Kidney (tissue), 14 donors: ENCODE results near the gene RHEB. TPM values are rescaled to one million over a fixed set of nuclear protein-coding genes. Genes with fewer than 3 reads are reported as not detected.

ENCODE experiments used
- DNase-seq, 5 donors: peaks; one replicate each; pipeline ENCODE4 v3.0.0-alpha.2; 2013 to 2020
- FAIRE-seq: peaks from 2 replicates; lab custom pipeline; 2012; peaks lifted over from hg19 to GRCh38; lab: Jason Lieb, UNC
- H3K27ac ChIP-seq, 2 donors: one replicate each; pipeline ENCODE4 v1.7.0; 2013; ENCODE audit warnings: low read depth in 2 of 2, low read length in 2 of 2, inconsistent platforms in 1 of 2
- H3K27me3 ChIP-seq: one replicate; pipeline ENCODE4 v1.7.1; 2013; ENCODE audit warnings: low read length, inconsistent platforms; ENCODE audit not compliant: control insufficient read depth, insufficient read depth
- H3K36me3 ChIP-seq, 3 donors: one replicate each; pipeline versions ENCODE4 v1.7.0 to v1.7.1; 2013; ENCODE audit warnings: low read length in 3 of 3, control low read depth in 1 of 3, inconsistent platforms in 1 of 3; ENCODE audit not compliant: insufficient read depth in 3 of 3, control insufficient read depth in 2 of 3
- H3K4me1 ChIP-seq, 3 donors: one replicate each; pipeline versions ENCODE4 v1.7.0 to v1.7.1; 2013; ENCODE audit warnings: low read length in 3 of 3, inconsistent platforms in 1 of 3, low read depth in 1 of 3; ENCODE audit not compliant: control insufficient read depth in 2 of 3, insufficient read depth in 2 of 3
- H3K4me3 ChIP-seq, 3 donors: one replicate each; pipeline versions ENCODE4 v1.7.0 to v1.8.1; 2013; ENCODE audit warnings: low read length in 3 of 3, control low read depth in 1 of 3, inconsistent platforms in 1 of 3
- H3K9ac ChIP-seq, 3 donors: one replicate each; pipeline versions ENCODE4 v1.7.0 to v1.7.1; 2013; ENCODE audit warnings: low read length in 3 of 3, control low read depth in 1 of 3, inconsistent platforms in 1 of 3
- H3K9me3 ChIP-seq, 3 donors: one replicate each; pipeline versions ENCODE4 v1.7.0 to v1.7.1; 2013; ENCODE audit warnings: low read length in 3 of 3, control low read depth in 1 of 3, inconsistent platforms in 1 of 3; ENCODE audit not compliant: control insufficient read depth in 2 of 3, insufficient read depth in 1 of 3
- intact Hi-C: fragments of 100-400 bp; cut with DNase I; formaldehyde crosslinking; loops from one replicate; pipeline ENCODE4 v1.11.1; 2022
- polyA plus RNA-seq: library from polyadenylated mRNA; stranded (reverse); fragments of 350-450 nt; fragmentation: Illumina TruSeq; extraction: RNeasy Lipid Tissue Mini Kit (QIAGEN cat#74804); gene quantifications from one replicate; pipeline ENCODE4 v1.2.3, GENCODE V29; 2014; ENCODE audit warnings: low read depth, low replicate concordance; ENCODE audit not compliant: insufficient read depth
- total RNA-seq: library from RNA; stranded (reverse); fragmentation: NEBNext Ultra II Directional; extraction: Animal tissue kit (Norgen Biotek cat#: 25700); gene quantifications from one replicate; pipeline ENCODE4 v1.2.1, GENCODE V29; 2021
- TF ChIP-seq, protein P1 (sequence below): IDR thresholded peaks from 3 replicates; pipeline ENCODE4 v1.5.1; 2012; ENCODE audit warnings: mild to moderate bottlenecking, moderate library complexity, borderline replicate concordance; ENCODE audit not compliant: insufficient read depth; ENCODE audit errors: extremely low read depth
- donor health status: control.
- donor health status: control.
- donor health status: control.
- donor health status: control.
- donor health status: control.
- donor health status: DM: yes; HTN: yes; CAD: no.
- donor health status: Normal renal cell carcinoma (clear cell type).

The RHEB gene
- total and polyA plus RNA-seq, 2 donors from 2014 or later: 92.7 to 123 TPM

DNA sequence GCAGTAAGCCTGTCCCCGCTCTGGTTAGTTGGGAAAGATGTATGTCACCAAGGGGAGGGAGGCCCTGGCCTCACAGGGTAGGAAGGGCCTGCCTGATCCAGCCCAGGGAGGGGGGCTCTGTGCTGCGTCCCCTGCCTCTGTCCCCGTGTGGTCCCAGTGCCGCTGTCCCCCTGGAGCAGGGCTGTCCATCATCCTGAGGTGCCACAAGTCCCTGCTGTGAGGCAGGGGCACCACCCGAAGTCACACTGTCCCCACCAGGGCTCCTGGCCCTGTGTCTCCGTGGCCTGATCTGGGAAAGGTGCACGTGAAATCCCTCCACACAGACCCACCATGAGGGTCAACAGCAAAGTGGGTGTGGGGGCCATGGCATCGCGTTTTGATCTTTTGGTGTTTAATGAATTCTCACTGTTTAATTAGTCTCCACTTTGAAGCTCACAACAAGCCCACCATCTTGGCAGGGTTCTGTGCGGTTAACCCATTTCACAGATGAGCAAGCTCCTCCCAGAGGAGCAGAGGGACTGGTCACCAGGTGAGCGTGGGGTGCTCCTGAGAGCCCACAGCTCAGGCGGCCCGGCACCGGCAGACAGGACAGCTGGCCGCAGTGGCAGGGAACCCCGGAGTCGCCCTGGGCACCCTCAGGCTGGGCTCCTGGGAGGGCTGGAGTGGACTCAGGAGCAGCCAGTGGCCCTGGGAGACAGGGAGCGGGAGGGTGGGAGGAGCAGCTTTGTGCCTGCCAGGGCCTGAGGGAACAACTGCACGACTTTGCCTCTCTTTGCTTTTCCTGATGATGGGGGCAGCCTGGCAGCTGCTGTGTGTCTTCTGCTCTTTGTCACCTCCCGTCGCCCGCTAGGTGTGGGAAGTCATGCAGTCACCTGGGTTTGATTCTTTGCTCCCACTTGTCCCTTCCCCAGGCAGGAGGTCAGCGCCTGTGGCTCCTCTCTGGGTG is 67.8 kb downstream of the RHEB start:
- no peak overlapping the region for H3K9ac ChIP-seq
- TF ChIP-seq, protein P1, sequence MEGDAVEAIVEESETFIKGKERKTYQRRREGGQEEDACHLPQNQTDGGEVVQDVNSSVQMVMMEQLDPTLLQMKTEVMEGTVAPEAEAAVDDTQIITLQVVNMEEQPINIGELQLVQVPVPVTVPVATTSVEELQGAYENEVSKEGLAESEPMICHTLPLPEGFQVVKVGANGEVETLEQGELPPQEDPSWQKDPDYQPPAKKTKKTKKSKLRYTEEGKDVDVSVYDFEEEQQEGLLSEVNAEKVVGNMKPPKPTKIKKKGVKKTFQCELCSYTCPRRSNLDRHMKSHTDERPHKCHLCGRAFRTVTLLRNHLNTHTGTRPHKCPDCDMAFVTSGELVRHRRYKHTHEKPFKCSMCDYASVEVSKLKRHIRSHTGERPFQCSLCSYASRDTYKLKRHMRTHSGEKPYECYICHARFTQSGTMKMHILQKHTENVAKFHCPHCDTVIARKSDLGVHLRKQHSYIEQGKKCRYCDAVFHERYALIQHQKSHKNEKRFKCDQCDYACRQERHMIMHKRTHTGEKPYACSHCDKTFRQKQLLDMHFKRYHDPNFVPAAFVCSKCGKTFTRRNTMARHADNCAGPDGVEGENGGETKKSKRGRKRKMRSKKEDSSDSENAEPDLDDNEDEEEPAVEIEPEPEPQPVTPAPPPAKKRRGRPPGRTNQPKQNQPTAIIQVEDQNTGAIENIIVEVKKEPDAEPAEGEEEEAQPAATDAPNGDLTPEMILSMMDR: no peak
- H3K27ac ChIP-seq: no peak overlapping the region
- FAIRE-seq (no peak), DNase-seq (peak in 1 of 5 donors; percentile 36)
- H3K9me3 ChIP-seq: no peaks in the 10 kb centered on the region
- no peaks in the 10 kb centered on the region for H3K36me3 ChIP-seq
- no peak overlapping the region for H3K4me3 ChIP-seq
- no peaks in the 10 kb centered on the region for H3K4me1 ChIP-seq
- intact Hi-C loops: loop anchor here (10.0 kb wide), 1 partner anchor 77 kb away; no protein-coding TSS in a partner anchor
- no peaks in the 10 kb centered on the region for H3K27me3 ChIP-seq

DNA sequence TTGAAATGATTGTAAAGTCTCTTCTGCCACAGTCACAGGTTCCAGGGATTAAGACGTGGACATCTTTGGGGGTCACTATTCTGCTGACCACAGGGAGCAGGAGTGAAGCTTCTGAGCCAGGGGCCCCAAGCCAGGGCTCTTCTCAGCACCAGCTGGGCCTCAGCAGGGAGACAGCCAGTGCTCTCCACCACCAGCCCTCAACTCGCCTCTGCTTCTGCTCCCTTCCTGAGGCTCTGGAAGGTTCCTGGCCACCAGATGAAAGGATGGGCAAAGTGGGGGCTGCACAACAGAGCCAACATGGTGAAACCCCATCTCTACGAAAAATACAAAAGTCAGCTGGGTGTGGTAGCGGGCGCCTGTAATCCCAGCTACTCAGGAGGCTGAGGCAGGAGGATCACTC is 68.5 kb downstream of the RHEB start:
- H3K27me3 ChIP-seq: no peaks in the 10 kb centered on the region
- no peak overlapping the region for H3K27ac ChIP-seq
- H3K36me3 ChIP-seq: no peaks in the 10 kb centered on the region
- intact Hi-C loops: loop anchor here (10.0 kb wide), 1 partner anchor 76 kb away; no protein-coding TSS in a partner anchor
- DNase-seq: no peak
- H3K4me1 ChIP-seq: no peaks in the 10 kb centered on the region
- no peak overlapping the region for H3K4me3 ChIP-seq
- H3K9me3 ChIP-seq: no peaks in the 10 kb centered on the region
- H3K9ac ChIP-seq: no peak overlapping the region
- FAIRE-seq: no peak
- TF ChIP-seq, protein P1: no peak

DNA sequence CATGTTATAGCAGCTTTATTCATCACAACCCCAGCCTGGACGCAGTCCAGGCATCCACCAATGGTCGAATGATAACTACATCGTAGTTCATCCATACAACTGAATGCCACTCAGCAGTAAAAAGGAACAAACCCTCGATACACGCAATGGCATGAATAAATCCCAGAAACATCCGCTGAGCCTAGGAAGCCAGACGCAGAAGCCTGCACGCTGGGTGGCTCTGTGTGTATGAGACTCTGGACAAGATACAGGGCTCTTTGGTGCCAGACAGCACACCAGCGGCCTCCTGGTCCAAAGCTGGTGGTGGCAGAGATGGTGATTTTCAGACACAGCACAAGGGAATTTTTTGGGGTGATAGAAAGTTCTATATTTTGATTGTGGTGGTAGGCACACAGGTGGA is 69.7 kb downstream of the RHEB start:
- no peak for FAIRE-seq
- intact Hi-C loops: loop anchor here (10.0 kb wide), 1 partner anchor 75 kb away; no protein-coding TSS in a partner anchor
- TF ChIP-seq, protein P1: no peak

More for the DNA sequence above, 69.7 kb downstream of the RHEB start:
- no peak overlapping the region for H3K27ac ChIP-seq
- no peak overlapping the region for H3K9ac ChIP-seq
- H3K4me3 ChIP-seq: no peak overlapping the region
- no peak for DNase-seq
- H3K36me3 ChIP-seq: no peaks in the 10 kb centered on the region
- no peaks in the 10 kb centered on the region for H3K4me1 ChIP-seq
- no peaks in the 10 kb centered on the region for H3K27me3 ChIP-seq
- no peaks in the 10 kb centered on the region for H3K9me3 ChIP-seq
